ENCODE data around the gene THRB. TPM values are rescaled to one million over a fixed set of nuclear protein-coding genes. Genes with fewer than 3 reads are reported as not detected.
A peak's percentile ranks its signal among the peaks of the same experiment; 100 is the strongest.

Gene THRB
- total and polyA plus RNA-seq, 7 experiments from 2014 or later: 0.05 to 1.0 (median 0.16) TPM; not detected in 4

DNA sequence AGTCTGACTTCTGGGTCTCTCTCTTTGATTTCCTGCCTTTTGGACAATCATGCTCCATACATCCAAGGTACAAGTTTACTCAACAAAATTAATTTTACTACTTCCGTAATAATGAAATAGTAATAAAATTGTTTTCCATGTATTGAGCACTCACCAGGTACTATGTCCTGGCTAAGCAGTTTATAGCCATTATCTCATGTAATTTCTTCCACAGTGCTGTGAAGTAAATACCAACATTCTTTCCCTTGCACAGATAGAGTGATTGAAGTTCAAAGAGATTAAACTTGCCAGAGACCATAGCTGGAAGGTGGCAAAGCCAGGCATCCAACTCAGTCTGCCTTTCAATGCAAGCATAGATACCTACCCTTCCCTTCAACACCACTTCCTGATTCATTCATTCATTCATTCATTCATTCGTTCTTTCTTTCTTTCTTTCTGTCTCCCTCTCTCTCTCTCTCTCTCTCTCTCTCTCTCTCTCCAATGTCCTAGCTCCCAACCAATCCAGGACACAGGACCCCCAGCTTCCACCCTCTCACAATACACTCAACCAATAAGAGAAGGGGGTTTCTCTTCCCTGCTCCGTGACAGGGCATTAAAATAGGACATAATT is 12.4 kb downstream of the THRB start:
- CTCF ChIA-PET: no interaction called here
- ATAC-seq (no peak), DNase-seq (no peak)
- H3K27ac Mint-ChIP-seq: peak overlapping the region in 1 of 9 donors; percentile 27
- peaks cover 0 to 15% (median 9%) of the 10 kb centered on the region in 5 donors for H3K27me3 Mint-ChIP-seq
- Histone ChIP-seq H3K4me1 (ENCODE audit: control insufficient read depth in 2 of 2, insufficient read depth in 2 of 2, low read length in 2 of 2) (no peaks in the 10 kb centered on the region), H3K9me3 (ENCODE audit: control insufficient read depth in 2 of 3, low read length in 3 of 3) (no peaks in the 10 kb centered on the region), H3K36me3 (ENCODE audit: control insufficient read depth in 2 of 3, insufficient read depth in 3 of 3, low read length in 3 of 3) (no peaks in the 10 kb centered on the region), H3K27me3 (ENCODE audit: control insufficient read depth in 2 of 2, insufficient read depth in 2 of 2, low read length in 2 of 2) (no peaks in the 10 kb centered on the region), H3K4me3 (ENCODE audit: low read length) (no peak overlapping the region), H3K27ac (ENCODE audit: low read depth, low read length) (no peak overlapping the region)
- peaks cover 0 to 2% (median 0%) of the 10 kb centered on the region in 7 donors for H3K4me1 Mint-ChIP-seq
- no peak overlapping the region for H3K4me3 Mint-ChIP-seq
- POLR2A ChIA-PET: no interaction called here
- no peaks in the 10 kb centered on the region for H3K36me3 Mint-ChIP-seq
- intact Hi-C loops (cut with micrococcal nuclease): no loop called here
- peaks cover 0 to 8% (median 0%) of the 10 kb centered on the region in 11 donors for H3K9me3 Mint-ChIP-seq

DNA sequence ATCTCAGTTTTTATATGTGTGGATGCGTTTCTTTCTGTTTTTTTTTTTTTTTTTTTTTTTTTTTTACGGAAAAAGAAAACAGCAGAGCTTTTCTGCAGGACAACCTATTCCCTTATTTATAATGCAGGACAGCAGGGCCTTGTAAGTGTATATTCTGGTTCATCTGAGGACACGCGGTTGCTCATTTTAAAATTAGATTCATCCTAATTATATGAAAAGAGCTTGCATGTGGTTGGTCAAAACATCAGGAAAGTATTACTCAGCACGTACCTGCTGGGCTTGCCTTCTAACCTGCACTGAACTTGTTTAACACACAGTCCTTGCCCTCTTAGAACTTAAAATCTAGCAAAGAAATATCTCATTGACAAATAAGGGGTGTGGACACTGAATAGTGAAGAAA is 13.5 kb downstream of the THRB start:
- Histone ChIP-seq H3K27me3 (ENCODE audit: control insufficient read depth in 2 of 2, insufficient read depth in 2 of 2, low read length in 2 of 2) (no peaks in the 10 kb centered on the region), H3K36me3 (ENCODE audit: control insufficient read depth in 2 of 3, insufficient read depth in 3 of 3, low read length in 3 of 3) (no peaks in the 10 kb centered on the region), H3K27ac (ENCODE audit: low read depth, low read length) (no peak overlapping the region), H3K4me1 (ENCODE audit: control insufficient read depth in 2 of 2, insufficient read depth in 2 of 2, low read length in 2 of 2) (no peaks in the 10 kb centered on the region), H3K9me3 (ENCODE audit: control insufficient read depth in 2 of 3, low read length in 3 of 3) (no peaks in the 10 kb centered on the region), H3K4me3 (ENCODE audit: low read length) (no peak overlapping the region)
- ChIA-PET POLR2A (no interaction called here), CTCF (no interaction called here)
- H3K27me3 Mint-ChIP-seq: peaks cover 0 to 15% (median 9%) of the 10 kb centered on the region in 5 donors
- H3K36me3 Mint-ChIP-seq: no peaks in the 10 kb centered on the region
- no peak overlapping the region for H3K4me3 Mint-ChIP-seq
- ATAC-seq (no peak), DNase-seq (no peak)
- peaks cover 0 to 8% (median 0%) of the 10 kb centered on the region in 11 donors for H3K9me3 Mint-ChIP-seq
- intact Hi-C loops (cut with micrococcal nuclease): no loop called here
- peaks cover 0 to 2% (median 0%) of the 10 kb centered on the region in 7 donors for H3K4me1 Mint-ChIP-seq
- no peak overlapping the region for H3K27ac Mint-ChIP-seq

DNA sequence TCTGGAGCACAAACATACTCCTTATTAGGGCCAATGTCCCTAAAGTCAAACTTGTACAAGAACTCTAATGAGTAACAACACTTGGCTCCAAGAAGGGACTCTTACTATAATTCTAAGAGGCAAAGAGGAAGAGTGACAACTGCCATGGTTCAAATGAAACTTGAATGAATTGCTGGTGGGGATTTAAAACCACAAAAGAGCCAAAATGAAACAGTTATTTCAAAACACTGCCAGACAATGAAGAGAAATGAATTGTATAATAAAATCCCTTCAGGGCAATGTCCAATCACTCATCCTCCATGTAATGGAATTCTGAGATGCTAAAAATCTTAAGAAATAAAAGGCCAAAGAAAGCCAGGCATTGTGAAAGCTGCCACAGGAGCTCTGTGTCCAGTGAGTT is 14.2 kb downstream of the THRB start:
- H3K27me3 ChIP-seq (ENCODE audit: control insufficient read depth in 2 of 2, insufficient read depth in 2 of 2, low read length in 2 of 2): no peaks in the 10 kb centered on the region
- H3K4me3 ChIP-seq (ENCODE audit: low read length): no peak overlapping the region
- Mint-ChIP-seq H3K9me3 (peaks cover 0 to 8% (median 0%) of the 10 kb centered on the region in 11 donors), H3K27ac (no peak overlapping the region), H3K4me1 (peaks cover 0 to 2% (median 0%) of the 10 kb centered on the region in 7 donors), H3K36me3 (no peaks in the 10 kb centered on the region), H3K4me3 (no peak overlapping the region), H3K27me3 (peaks cover 0 to 15% (median 5%) of the 10 kb centered on the region in 5 donors)
- no peaks in the 10 kb centered on the region for H3K9me3 ChIP-seq (ENCODE audit: control insufficient read depth in 2 of 3, low read length in 3 of 3)
- no peak for DNase-seq
- intact Hi-C loops (cut with micrococcal nuclease): no loop called here
- CTCF ChIA-PET: no interaction called here
- no peaks in the 10 kb centered on the region for H3K36me3 ChIP-seq (ENCODE audit: control insufficient read depth in 2 of 3, insufficient read depth in 3 of 3, low read length in 3 of 3)
- H3K4me1 ChIP-seq (ENCODE audit: control insufficient read depth in 2 of 2, insufficient read depth in 2 of 2, low read length in 2 of 2): no peaks in the 10 kb centered on the region
- H3K27ac ChIP-seq (ENCODE audit: low read depth, low read length): no peak overlapping the region
- POLR2A ChIA-PET: no interaction called here
- ATAC-seq: no peak

DNA sequence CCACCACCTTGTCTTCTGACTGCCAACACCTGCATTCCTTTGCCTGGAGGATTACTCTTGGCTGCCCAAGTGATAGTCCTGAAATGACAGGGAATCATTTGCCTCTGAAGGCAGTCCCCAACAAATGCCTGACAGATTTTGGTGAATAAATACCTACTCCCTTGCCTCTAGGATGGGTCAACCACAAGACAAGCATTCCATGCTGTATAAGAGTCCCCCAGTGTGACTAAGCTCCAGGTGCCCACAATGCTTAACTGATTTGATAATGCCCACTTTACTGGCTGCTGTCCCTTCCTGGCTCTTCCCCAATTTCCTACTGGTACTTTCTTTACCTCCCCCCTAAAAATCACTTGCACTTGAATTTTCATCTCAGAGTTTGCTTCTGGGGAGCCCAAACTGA is 14.8 kb downstream of the THRB start:
- Histone ChIP-seq H3K4me1 (ENCODE audit: control insufficient read depth in 2 of 2, insufficient read depth in 2 of 2, low read length in 2 of 2) (no peaks in the 10 kb centered on the region), H3K27me3 (ENCODE audit: control insufficient read depth in 2 of 2, insufficient read depth in 2 of 2, low read length in 2 of 2) (no peaks in the 10 kb centered on the region), H3K9me3 (ENCODE audit: control insufficient read depth in 2 of 3, low read length in 3 of 3) (no peaks in the 10 kb centered on the region), H3K27ac (ENCODE audit: low read depth, low read length) (no peak overlapping the region), H3K36me3 (ENCODE audit: control insufficient read depth in 2 of 3, insufficient read depth in 3 of 3, low read length in 3 of 3) (no peaks in the 10 kb centered on the region), H3K4me3 (ENCODE audit: low read length) (no peak overlapping the region)
- Mint-ChIP-seq H3K27me3 (peaks cover 0 to 15% (median 5%) of the 10 kb centered on the region in 5 donors), H3K36me3 (no peaks in the 10 kb centered on the region), H3K9me3 (peaks cover 0 to 8% (median 0%) of the 10 kb centered on the region in 11 donors), H3K4me3 (no peak overlapping the region), H3K27ac (no peak overlapping the region), H3K4me1 (peaks cover 0 to 2% (median 0%) of the 10 kb centered on the region in 7 donors)
- ChIA-PET CTCF (no interaction called here), POLR2A (no interaction called here)
- intact Hi-C loops (cut with micrococcal nuclease): no loop called here
- ATAC-seq (no peak), DNase-seq (no peak)

DNA sequence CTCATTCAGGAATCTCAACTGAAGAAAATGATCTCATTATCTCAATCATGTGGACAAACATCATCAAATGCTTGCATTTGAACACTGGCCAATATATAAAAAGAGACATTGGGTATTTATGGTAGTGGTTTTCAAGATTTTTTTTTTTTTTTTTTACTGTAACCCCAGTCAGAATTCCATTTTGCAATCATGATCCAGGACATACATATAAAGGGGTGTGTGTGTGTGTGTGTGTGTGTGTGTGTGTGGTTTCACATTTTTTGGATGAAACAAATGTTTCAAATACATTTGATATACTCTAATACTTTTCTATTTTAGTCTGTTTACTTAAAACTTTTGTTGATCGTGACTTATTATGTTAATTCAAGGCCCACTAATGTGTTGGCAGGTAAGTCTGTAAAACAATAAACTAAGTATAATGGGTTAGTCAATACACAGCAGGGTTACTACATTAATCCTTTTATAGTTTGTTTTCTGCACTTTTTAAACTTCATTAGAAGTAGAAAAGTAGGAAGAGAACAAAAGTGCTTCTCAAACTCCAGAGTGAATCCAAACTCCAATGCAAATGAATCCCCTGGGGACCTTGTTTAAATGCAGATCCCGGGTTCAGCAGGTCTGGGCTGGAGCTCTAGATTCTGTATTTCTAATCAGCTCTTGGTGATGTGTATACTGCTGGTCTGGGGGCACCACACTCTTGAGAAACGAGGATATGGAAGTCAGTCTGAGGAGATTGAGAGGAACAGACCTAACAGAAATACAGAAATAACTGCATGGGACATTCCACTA is 17.6 kb downstream of the THRB start:
- H3K4me1 Mint-ChIP-seq: peaks cover 0 to 2% (median 0%) of the 10 kb centered on the region in 7 donors
- intact Hi-C loops (cut with micrococcal nuclease): no loop called here
- H3K27ac Mint-ChIP-seq: no peak overlapping the region
- H3K4me3 Mint-ChIP-seq: no peak overlapping the region
- Histone ChIP-seq H3K27ac (ENCODE audit: low read depth, low read length) (no peak overlapping the region), H3K27me3 (ENCODE audit: control insufficient read depth in 2 of 2, insufficient read depth in 2 of 2, low read length in 2 of 2) (no peaks in the 10 kb centered on the region), H3K36me3 (ENCODE audit: control insufficient read depth in 2 of 3, insufficient read depth in 3 of 3, low read length in 3 of 3) (no peaks in the 10 kb centered on the region), H3K9me3 (ENCODE audit: control insufficient read depth in 2 of 3, low read length in 3 of 3) (no peaks in the 10 kb centered on the region), H3K4me3 (ENCODE audit: low read length) (no peak overlapping the region), H3K4me1 (ENCODE audit: control insufficient read depth in 2 of 2, insufficient read depth in 2 of 2, low read length in 2 of 2) (no peaks in the 10 kb centered on the region)
- CTCF ChIA-PET: no interaction called here
- H3K9me3 Mint-ChIP-seq: peaks cover 0 to 5% (median 0%) of the 10 kb centered on the region in 11 donors
- POLR2A ChIA-PET: no interaction called here
- ATAC-seq (no peak), DNase-seq (no peak)
- peaks cover 0 to 10% (median 0%) of the 10 kb centered on the region in 5 donors for H3K27me3 Mint-ChIP-seq
- no peaks in the 10 kb centered on the region for H3K36me3 Mint-ChIP-seq

DNA sequence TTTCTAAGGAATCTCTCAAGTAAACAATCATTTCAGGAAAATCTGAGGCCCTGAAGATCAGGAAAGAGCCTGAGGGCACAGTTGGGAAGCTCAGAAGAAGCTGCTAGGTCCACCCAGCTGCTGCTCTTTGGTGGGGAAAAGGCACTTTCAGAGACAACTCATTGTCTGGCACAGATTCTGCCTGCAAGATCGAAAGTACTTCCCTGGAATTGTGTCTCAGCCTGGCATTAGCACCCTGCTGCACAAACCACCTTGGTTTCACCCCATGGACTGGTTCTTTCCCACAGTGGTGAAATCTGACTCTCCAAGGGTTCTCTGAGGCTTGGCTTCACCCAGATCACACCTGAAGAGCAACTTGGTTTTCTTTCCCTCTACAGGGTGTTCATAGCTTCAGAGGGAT is 18.7 kb downstream of the THRB start:
- intact Hi-C loops (cut with micrococcal nuclease): no loop called here
- POLR2A ChIA-PET: no interaction called here
- peaks cover 0 to 2% (median 0%) of the 10 kb centered on the region in 7 donors for H3K4me1 Mint-ChIP-seq
- CTCF ChIA-PET: no interaction called here
- DNase-seq (no peak), ATAC-seq (no peak)
- H3K27ac Mint-ChIP-seq: no peak overlapping the region
- no peaks in the 10 kb centered on the region for H3K36me3 ChIP-seq (ENCODE audit: control insufficient read depth in 2 of 3, insufficient read depth in 3 of 3, low read length in 3 of 3)
- H3K4me3 ChIP-seq (ENCODE audit: low read length): no peak overlapping the region
- H3K27me3 Mint-ChIP-seq: peaks cover 0 to 10% (median 5%) of the 10 kb centered on the region in 5 donors
- H3K4me3 Mint-ChIP-seq: no peak overlapping the region
- H3K4me1 ChIP-seq (ENCODE audit: control insufficient read depth in 2 of 2, insufficient read depth in 2 of 2, low read length in 2 of 2): no peaks in the 10 kb centered on the region
- no peak overlapping the region for H3K27ac ChIP-seq (ENCODE audit: low read depth, low read length)
- H3K9me3 ChIP-seq (ENCODE audit: control insufficient read depth in 2 of 3, low read length in 3 of 3): no peaks in the 10 kb centered on the region
- H3K27me3 ChIP-seq (ENCODE audit: control insufficient read depth in 2 of 2, insufficient read depth in 2 of 2, low read length in 2 of 2): no peaks in the 10 kb centered on the region
- H3K36me3 Mint-ChIP-seq: no peaks in the 10 kb centered on the region
- peaks cover 0 to 6% (median 0%) of the 10 kb centered on the region in 11 donors for H3K9me3 Mint-ChIP-seq

DNA sequence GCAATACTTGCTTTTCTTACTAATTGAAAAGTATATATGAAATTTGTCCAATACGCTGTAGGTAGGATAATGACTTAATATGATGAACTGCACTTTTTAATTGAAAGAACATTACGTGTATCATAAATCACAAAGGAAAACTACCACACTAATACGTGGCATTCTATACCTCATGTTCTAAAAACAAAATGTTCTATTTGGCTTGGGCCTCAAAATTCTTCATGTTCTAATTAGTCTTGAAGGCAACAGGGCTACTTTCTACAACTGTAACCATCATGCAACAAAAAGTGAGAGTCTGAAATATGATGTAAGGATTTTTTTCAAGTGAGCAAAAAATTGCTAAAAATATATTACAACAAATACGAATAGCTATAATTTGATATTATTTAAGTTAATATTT is 19.8 kb downstream of the THRB start:
- H3K4me3 ChIP-seq (ENCODE audit: low read length): no peak overlapping the region
- H3K27me3 ChIP-seq (ENCODE audit: control insufficient read depth in 2 of 2, insufficient read depth in 2 of 2, low read length in 2 of 2): no peaks in the 10 kb centered on the region
- intact Hi-C loops (cut with micrococcal nuclease): no loop called here
- no peaks in the 10 kb centered on the region for H3K4me1 ChIP-seq (ENCODE audit: control insufficient read depth in 2 of 2, insufficient read depth in 2 of 2, low read length in 2 of 2)
- CTCF ChIA-PET: no interaction called here
- H3K36me3 ChIP-seq (ENCODE audit: control insufficient read depth in 2 of 3, insufficient read depth in 3 of 3, low read length in 3 of 3): no peaks in the 10 kb centered on the region
- Mint-ChIP-seq H3K4me3 (no peak overlapping the region), H3K36me3 (no peaks in the 10 kb centered on the region), H3K27ac (no peak overlapping the region), H3K27me3 (peaks cover 0 to 7% (median 5%) of the 10 kb centered on the region in 5 donors), H3K9me3 (peaks cover 0 to 6% (median 0%) of the 10 kb centered on the region in 11 donors), H3K4me1 (peaks cover 0 to 2% (median 0%) of the 10 kb centered on the region in 7 donors)
- POLR2A ChIA-PET: no interaction called here
- DNase-seq (no peak), ATAC-seq (no peak)
- no peak overlapping the region for H3K27ac ChIP-seq (ENCODE audit: low read depth, low read length)
- no peaks in the 10 kb centered on the region for H3K9me3 ChIP-seq (ENCODE audit: control insufficient read depth in 2 of 3, low read length in 3 of 3)

Measured in naive thymus-derived CD4-positive, alpha-beta T cell (primary cell).